GM21737 (cell line): ENCODE results near the gene USP3.
"Not testable (repeated sequence)": the region's sequence is repeated elsewhere in the genome, so short reads cannot be mapped to it uniquely, and the experiment has no call there.

Source experiments
- ATAC-seq: cut with Tn5 transposase; IDR thresholded peaks from one replicate; pipeline ENCODE4 v1.9.1; 2021; ENCODE audit warnings: mild to moderate bottlenecking, moderate library complexity; ENCODE audit not compliant: unreplicated experiment

USP3 gene

DNA sequence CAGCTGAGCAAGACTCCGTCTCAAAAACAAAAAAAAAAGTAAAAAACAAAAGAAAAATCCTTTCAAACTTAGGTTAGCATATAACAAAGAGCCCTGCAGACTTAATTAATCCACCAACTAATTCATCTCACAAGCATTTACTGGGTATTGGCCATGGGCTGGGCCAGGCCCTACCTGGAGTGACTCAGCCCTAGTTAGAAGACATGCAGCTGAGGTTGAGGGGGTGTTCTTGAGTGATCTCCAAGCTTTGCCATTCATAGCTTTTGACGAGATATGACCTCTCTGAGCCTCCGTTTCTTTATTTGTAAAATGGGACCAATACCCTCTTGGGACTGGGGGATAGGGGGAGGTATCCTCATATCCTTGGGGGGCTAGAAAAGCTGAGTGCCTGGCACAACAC lies 100.6 kb downstream of the USP3 start:
- no peak for ATAC-seq

DNA sequence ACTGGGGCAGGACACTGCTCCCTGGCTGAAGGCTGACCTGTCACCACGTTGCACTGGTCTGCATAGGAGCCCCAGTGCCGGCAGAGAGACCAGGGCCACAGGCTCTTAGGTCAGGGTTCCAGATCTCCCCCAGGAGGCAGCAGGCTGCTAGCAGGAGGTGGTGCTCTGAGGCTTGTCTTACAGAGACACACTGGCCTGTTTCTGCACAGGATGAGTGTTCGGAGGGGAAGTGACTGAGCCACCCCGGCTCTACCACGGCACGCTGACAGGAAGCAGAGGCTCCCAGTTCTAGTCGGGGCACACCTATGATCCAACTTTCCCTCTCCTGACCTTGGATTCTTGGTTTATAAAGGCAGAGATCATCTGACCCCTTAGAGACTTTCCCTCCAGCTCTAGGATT lies 101.4 kb downstream of the USP3 start:
- no peak for ATAC-seq

- no peak for ATAC-seq
Measured at GRCh38 chr15:63606308-63606707, 101.9 kb downstream of the USP3 start.

DNA sequence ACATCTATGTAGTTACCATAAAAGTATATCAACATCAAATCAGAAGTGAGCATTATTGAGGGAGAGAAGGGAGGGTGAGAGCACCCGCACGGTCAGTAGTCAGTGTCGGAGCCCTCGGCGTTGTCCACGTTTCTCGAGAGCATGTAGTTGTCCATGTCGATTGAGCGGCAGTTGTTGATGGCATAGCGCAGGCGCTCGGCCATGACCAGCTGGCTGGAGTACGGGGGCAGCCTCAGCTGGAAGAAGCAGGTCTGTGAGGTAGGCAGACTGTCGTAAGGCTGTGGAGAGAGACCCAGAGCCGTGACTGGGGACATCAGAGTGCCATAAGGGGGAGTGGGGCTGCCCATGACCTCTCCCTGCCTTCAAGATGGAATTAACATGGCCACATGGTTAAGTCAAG lies 104.6 kb downstream of the USP3 start:
- no peak for ATAC-seq

DNA sequence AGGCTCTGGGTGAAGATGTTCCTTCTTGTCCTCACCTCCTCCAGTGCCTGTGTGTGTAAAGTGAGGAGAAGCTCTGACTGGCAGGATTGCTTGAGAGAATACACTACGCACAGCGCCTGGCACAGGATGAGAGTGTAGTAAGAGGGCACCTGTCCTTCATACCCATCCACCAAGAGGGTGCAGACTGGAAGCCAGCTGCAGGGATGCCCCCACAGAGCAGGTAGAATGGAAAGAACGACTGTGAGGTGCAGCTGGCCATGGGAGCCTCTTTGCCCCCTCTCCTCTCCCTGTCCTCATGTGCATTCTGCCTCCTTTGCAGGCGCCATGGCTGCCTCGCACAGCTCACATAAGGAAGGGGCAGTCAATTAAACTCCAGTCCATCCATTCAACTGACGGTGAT lies 105.1 kb downstream of the USP3 start:
- ATAC-seq = no peak

DNA sequence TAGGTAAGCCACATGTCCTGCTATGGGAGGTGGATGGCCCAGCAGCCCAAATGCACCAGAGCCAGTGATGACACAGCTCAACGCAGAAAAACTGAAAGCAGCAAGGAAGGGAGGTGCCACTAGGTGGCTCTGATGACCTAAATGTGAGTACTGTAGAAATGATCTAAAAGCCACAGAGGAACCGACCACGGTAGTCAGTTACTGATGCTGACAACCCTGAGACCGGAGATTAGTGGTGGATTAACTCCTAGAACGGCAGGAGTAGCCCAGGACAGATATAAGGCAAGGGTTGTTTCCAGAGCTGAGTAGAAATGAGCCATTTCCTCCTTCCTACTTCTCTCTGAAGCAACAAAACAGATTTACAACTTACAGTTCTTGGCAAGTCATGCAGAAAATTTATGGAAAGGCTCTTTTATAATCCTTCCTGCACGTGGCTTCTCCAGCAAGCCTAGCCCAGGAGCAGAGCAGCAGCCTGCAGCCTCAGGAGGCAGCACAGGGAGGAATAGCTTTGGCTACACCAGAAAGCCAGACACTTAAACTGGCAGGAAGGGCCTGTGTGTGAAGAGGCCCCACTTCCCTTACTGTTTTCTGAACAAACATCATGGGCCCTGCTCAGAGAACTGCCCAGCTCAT lies 105.9 kb downstream of the USP3 start:
- ATAC-seq = peak; percentile 69

DNA sequence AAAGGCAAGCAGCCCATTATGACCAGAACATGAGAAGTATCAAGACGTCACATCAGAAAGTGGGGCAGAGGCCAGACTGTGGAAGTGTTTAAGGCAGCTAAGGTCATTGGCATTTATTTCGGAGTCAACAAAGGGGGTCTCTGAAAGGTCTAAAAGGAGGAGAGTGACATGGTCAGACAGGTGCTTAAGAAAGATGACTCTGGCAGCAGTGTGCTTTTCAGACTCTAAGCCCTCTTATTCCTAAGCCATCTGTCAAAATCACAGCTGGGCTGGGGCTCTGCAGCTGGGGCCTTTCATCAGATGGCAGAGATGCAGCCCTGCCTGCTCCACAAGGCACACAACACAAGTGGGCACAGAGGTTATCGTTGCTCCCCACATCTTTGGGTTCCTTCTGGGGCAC lies 106.8 kb downstream of the USP3 start:
- no peak for ATAC-seq

DNA sequence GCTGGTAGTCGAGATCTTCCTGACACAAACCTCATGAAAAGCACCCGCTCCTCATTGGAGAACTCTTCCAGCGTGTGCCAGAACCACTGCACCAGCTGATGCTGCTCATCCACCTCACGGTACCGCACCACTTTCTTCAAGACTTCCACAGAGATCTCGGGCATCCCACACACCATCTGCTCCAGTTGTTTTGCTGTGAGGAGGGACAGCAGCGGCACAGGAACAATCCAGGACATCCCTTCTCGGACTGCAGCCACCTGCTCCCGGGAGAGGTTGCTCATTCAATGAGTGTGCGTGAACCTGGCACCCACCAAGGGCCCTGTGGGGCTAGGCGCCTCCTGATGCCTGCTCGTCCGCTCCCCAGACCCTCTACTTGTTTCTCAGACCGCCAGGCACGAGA lies 107.9 kb downstream of the USP3 start:
- ATAC-seq = no peak

- no peak for ATAC-seq
Measured at GRCh38 chr15:63615935-63616334, 111.5 kb downstream of the USP3 start.

DNA sequence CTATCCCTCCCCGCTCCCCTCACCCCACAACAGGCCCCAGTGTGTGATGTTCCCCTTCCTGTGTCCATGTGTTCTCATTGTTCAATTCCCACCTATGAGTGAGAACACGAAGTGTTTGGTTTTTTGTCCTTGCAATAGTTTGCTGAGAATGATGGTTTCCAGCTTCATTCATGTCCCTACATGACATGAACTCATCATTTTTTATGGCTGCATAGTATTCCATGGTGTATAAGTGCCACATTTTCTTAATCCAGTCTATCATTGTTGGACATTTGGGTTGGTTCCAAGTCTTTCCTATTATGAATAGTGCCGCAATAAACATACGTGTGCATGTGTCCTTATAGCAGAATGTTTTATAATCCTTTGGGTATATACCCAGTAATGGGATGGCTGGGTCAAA lies 112.8 kb downstream of the USP3 start:
- not testable (repeated sequence) for ATAC-seq

GRCh38 chr15:63617627-63618026 lies 113.2 kb downstream of the USP3 start:
- ATAC-seq = not testable (repeated sequence)

GRCh38 chr15:63620760-63621159 lies 116.4 kb downstream of the USP3 start:
- not testable (repeated sequence) for ATAC-seq

DNA sequence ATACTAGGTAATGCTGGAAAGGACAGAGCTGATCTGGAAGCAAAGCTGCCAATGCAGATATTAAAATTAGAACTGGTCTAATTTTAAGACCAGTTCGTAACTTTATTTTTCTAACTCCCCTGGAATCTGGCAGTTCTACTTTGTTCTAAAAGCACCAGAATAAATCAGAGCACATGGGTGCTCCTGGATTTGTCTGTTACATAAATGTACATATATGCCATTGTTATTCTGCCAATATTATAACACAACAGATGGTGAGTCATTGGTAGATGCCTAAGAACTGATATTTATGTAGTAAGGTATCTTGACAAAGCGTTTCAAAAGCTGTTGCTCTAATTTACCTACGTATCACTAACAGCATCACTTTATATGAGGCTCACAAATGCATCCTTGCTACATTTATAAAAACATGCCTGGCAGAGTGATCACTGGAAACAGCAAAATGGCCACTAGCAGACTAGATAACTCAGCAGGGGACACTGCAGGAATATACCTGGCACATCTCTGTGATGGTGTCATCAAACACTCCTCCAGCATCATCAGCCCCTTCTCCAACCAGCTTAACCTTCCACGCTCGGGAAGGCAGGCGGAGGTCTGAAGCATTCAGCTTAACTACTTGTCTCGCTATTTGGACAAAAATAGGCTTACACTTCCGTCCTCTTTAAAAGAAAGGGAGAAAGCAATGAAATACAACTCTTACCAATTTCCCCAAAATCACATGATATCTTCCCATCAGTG lies 119.0 kb downstream of the USP3 start:
- ATAC-seq = no peak

GRCh38 chr15:63626955-63627354 lies 122.6 kb downstream of the USP3 start:
- ATAC-seq = peak; percentile 59

GRCh38 chr15:63628123-63628822 lies 123.9 kb downstream of the USP3 start:
- ATAC-seq = no peak

DNA sequence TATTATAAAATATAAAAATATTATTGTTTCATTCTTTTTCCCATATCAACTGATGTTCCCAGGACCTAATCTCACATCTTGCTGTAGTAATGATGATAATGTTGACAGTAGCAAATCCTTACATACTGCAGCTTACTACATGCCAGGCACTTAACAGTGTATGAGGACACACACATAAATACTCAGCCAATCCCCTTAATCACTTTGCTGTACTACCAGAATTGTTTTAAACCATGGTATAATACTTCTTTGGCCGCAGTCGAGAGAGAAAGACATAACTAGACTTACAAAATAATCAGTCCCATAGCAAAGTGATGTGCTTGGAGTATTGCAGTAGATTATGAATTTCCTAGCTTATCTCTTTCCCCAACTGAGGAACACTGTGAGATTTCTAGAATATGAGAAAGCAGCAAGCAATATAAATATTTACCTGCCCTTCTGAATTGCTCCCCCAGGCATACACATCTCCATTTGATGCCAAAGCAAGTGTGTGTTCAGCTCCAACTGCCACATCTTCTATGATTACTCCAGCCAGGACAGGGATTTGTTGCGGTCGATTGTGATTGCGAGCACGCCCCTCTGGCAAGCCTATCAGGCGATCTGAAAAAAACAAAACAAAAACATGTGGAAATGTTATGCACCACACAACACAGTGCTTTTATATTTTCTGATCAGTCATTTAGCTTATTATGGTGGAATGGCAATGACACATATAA lies 125.8 kb downstream of the USP3 start:
- no peak for ATAC-seq

- ATAC-seq = no peak
Measured at GRCh38 chr15:63633312-63633711, 128.9 kb downstream of the USP3 start.

DNA sequence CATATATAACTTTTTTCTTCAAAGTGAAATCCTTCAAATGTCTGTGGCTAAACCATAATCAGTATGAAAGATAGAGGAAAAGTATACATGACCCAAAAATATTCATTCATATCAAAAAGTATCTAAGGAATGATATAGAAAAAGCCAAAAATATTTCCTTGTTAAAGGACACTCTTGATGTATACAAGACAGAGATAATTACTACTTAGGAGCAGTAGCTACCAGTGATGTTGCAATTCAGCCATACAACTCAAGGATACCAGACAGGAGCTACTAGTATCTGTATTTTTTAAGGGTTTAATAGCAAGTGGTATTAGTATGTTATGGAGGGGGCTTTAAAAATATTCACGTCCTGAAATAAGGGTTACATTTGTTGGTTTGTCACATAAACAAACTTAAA lies 129.8 kb downstream of the USP3 start:
- no peak for ATAC-seq

DNA sequence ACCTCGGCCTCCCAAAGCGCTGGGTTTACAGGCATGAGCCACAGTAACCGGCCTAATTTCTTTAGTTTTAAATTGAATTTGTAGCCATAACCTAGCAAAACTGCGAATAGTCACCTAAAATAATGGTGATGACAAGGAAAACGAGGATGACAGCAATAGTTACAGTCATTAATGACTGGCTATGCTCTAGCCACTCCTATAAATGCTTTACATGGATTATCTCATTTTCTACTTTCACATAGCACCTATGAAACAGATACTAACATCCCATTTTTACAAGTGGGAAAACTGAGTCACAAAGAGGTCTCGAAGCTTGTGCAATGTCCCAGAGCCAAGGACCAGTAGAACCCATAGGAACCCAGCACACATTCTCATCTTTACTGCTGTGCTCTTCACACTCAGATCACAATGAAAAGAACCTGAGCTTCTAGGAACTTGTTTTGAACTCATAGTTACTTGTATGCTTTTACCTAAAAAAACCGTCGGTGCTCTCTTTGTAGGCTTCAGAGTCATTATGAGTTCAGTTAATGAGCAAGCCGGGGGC lies 132.2 kb downstream of the USP3 start:
- no peak for ATAC-seq

- ATAC-seq = no peak
Measured at GRCh38 chr15:63638839-63639238, 134.4 kb downstream of the USP3 start.

- ATAC-seq = no peak
Measured at GRCh38 chr15:63640146-63640545, 135.8 kb downstream of the USP3 start.
